K562 (cell line): ENCODE measurements around the gene FUCA2. TPM values are rescaled to one million over a fixed set of nuclear protein-coding genes. Genes with fewer than 3 reads are reported as not detected.

Experiments used
- BCL6 ChIP-seq: fragments of 250-450 bp; sonication (Bioruptor Pico); IDR thresholded peaks from 2 replicates; pipeline ENCODE4 v1.4.0; 2020
- CREB3L1 ChIP-seq: fragments of 450-650 bp; IDR thresholded peaks from 2 replicates; pipeline ENCODE4 v1.6.1; 2014; ENCODE audit warnings: low read depth, mild to moderate bottlenecking, moderate library complexity, borderline replicate concordance
- E2F3 ChIP-seq: fragments of 250-450 bp; sonication (Bioruptor Pico); IDR thresholded peaks from 2 replicates; pipeline ENCODE4 v1.4.0; 2020; ENCODE audit warnings: mild to moderate bottlenecking
- FOXP4 ChIP-seq: sonication (generic); formaldehyde crosslinking; IDR thresholded peaks from 2 replicates; pipeline ENCODE4 v1.8.0; 2022; ENCODE audit warnings: mild to moderate bottlenecking, missing genetic modification reagents, borderline replicate concordance
- KLF13 ChIP-seq: fragments of 450-650 bp; IDR thresholded peaks from 2 replicates; pipeline ENCODE4 v1.6.1; 2016; ENCODE audit warnings: missing genetic modification characterization, low read depth, mild to moderate bottlenecking, missing compliant biosample characterization, moderate library complexity, borderline replicate concordance
- NELFE ChIP-seq: IDR thresholded peaks from 2 replicates; pipeline ENCODE4 v1.6.1; 2011; ENCODE audit warnings: mild to moderate bottlenecking; ENCODE audit not compliant: insufficient read depth, insufficient read length
- POLR2AphosphoS5 ChIP-seq: IDR thresholded peaks from 2 replicates; pipeline ENCODE4 v1.6.1; 2011; ENCODE audit warnings: mild to moderate bottlenecking, low read depth, low read length, moderate library complexity; ENCODE audit not compliant: control insufficient read depth, insufficient read depth
- SPI1 ChIP-seq: IDR thresholded peaks from 2 replicates; pipeline ENCODE4 v1.6.1; 2011; ENCODE audit warnings: low read depth, low read length, control low read depth, borderline replicate concordance
- TAF15 ChIP-seq: fragments of 200-400 bp; formaldehyde crosslinking; IDR thresholded peaks from 2 replicates; pipeline ENCODE4 v1.6.1; 2017; ENCODE audit warnings: mild to moderate bottlenecking, low read depth, low read length, moderate library complexity
- TAL1 ChIP-seq: fragments of 450-650 bp; IDR thresholded peaks from 2 replicates; pipeline ENCODE4 v1.6.1; 2016; ENCODE audit warnings: mild to moderate bottlenecking
- ZNF407 ChIP-seq: fragments of 450-650 bp; IDR thresholded peaks from 2 replicates; pipeline ENCODE4 v1.6.1; 2016; ENCODE audit warnings: low read depth
- polyA plus RNA-seq, 8 experiments: library from polyadenylated mRNA; depleted of rRNA in 4 of 8; stranded (reverse) in 5 of 8; unstranded in 3 of 8; fragments of >200 nt; fragmentation: Nextera tagmentation in 2 of 8; fragmentation: Illumina TruSeq in 1 of 8; extraction: Ambion mirVana in 2 of 8; extraction: Trizol in 1 of 8; gene quantifications; 2 replicates each; pipeline versions ENCODE4 v1.2.1 to v1.2.3, GENCODE V29; 2011 to 2014; ENCODE audit warnings: inconsistent platforms in 1 of 8, missing spikeins in 1 of 8
- total RNA-seq, 7 experiments: library from RNA; depleted of rRNA in 6 of 7; stranded (reverse); fragments of >200 nt in 6 of 7; fragmentation: Illumina TruSeq in 2 of 7; extraction: Trizol in 2 of 7; gene quantifications; 2 replicates each; pipeline versions ENCODE4 v1.2.1 to v1.2.3, GENCODE V29; 2011 to 2021; ENCODE audit warnings: low replicate concordance in 1 of 7

Gene FUCA2
- total and polyA plus RNA-seq, 9 of the 15 experiments (the other 6 are each of a cell fraction or from before 2014, with no cell fraction given) = 20.6 to 112 (median 79.3) TPM

DNA sequence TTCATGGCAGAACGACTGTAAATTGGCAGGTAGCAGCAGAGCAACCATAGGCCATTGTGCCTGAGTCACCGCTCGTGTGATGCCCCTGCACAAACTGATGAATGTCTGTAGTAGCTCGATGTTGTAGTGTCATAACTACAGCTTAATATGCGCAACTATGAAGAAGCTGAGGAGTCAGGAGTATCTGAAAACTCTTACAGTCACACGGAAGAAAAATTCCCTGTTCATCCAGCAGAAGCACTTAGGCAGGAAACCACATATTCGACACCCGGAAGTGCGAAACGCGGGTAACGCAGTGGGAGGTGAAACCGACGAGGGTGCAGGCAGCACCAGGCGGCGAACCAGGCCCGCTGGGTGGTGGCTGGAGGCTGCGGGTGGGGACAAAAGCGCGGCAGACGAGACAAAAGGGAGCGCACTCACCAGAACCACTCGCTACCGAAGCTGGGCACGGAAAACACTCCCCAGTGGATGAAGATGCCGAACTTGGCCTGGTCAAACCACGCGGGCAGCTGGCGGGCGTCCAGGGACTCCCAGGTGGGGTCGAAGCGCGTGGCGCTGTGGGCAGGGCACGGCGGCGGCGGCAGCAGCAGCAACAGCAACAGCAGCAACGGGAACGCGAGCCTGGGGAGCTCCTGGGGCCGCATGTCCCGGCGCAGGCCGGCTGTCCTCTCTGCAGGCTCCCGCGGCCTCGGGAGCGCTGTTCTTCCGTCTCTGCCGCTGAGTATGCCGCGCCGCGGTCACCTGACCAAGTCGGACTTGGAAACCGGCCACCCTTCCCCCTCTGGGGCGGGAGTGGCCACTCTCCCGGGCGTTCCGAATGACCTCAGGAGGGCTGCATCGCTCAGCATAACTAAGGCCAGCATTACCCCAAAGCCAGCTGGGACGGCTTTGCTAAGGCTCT, at the start of gene FUCA2 (continued):
- peak; percentile 18; the same call in 1 of the 2 replicates for TF ChIP-seq FOXP4 (CRISPR knock-in tag)
- TF ChIP-seq TAF15 = no peak
- peak; percentile 86 for TF ChIP-seq POLR2AphosphoS5
- TF ChIP-seq NELFE = no peak
- no peak for TF ChIP-seq SPI1
- peak; percentile 43; the same call in 1 of the 2 replicates for TF ChIP-seq CREB3L1
- no peak; the same call in 1 of the 2 replicates for TF ChIP-seq KLF13 (tag)
- no peak for TF ChIP-seq ZNF407
- TF ChIP-seq E2F3 = peak; percentile 61; the same call in 1 of the 2 replicates
- no peak for TF ChIP-seq BCL6 (CRISPR knock-in tag)
- TF ChIP-seq TAL1 = no peak
